ENCODE data around the gene DGKG.

Gene DGKG

DNA sequence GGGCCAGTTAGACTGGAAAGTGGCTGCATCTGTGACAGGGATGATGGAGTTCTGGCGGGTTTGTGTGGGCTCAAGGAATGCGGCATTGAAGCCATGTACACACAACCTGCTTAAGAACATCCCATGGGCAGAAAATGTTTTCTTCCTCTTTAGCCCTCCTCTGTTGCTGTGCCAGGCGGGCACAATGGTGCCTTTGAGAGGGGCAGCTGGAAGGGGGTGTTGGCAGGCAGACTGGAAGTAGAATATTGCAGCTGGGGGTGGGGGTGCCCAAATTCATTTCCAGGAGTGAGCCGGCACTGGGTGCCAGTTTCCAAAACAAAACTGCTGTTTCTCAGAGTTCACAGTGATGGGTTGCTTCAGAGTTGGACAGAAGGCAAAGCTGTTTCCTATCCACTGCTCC lies 161.3 kb downstream of the DGKG start:
- DNase-seq, result no peak

DNA sequence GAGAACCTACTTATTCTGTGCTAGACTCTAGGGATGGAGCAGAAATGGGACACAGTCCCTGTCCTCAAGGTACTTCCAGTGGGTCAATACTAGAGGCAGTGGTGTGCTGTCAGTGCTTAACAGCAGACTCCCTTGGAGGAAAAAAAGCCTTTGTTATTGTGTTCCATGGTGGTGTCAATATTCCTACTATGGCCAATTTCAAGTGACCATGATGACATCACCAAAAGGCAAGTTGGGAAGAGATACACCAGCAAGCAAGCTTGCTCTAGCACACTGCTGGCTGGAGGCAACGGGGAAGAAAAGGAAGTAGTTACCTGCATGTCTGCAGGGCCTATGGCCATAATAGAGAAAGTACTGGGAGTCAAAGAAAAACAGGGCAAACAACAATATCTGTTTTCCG lies 163.6 kb downstream of the DGKG start:
- no peak for DNase-seq

DNA sequence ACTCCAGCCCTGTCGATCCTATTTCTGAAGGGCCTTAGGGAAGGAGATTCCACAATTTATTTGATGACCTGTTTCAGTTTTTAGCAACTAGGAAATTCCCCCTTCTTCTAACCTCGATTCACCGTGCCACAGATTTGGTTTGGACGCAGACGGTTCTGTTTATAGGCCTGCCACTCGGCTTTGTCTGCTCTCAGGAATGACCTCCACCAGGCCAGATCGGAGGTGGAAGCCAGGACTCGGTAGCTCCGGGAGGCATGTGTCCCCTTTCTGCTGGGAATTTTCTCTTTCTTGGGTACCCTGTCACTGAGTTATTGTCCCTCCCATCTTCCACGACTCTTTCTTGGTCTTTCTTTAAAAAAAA lies 167.6 kb downstream of the DGKG start:
- no peak for DNase-seq

DNA sequence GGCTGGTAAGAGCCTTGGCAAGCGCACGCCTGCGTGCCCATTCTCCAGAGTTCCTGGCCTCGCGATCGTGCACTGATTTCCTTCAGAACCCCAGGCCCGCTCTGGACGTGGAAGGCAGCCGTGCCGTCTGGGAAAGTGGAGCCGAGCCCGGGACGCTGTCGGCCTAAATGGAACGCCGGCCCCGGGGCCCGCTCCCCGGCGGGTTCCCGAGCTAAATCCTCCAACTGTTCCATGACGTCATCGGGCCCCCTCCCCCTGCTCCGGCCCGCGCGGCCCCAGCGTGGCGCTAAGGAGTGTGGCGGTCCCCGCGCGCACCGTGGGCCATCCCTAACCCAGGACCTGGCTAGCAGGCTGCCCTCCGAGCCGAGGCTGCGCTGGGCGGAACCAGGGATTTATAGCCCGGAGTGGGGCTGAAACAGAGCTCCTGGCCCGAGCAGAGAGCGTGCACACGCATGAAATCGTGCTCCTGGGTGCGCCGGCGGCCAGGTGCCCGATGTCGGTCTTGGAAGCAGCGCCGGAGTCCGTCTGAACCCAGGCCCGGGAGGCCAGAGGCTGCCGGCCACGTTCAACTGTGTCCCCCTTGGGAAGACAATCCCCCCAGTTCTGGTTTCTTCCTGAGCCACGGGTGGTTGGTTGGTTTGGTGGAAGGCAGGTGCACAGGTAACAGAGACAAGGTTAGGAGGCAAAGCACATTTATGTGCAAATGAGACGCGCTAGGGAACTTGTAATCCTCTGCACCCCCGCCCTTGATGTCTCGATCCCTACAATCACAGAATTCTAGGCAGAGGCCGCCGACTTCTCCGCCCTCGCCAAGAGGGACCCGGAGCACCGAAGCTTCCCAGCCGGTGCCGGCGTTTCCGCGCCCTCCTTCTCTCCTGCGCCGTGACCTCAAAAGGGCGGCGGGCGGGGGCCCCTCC lies 168.2 kb downstream of the DGKG start:
- DNase-seq, result no peak

DNA sequence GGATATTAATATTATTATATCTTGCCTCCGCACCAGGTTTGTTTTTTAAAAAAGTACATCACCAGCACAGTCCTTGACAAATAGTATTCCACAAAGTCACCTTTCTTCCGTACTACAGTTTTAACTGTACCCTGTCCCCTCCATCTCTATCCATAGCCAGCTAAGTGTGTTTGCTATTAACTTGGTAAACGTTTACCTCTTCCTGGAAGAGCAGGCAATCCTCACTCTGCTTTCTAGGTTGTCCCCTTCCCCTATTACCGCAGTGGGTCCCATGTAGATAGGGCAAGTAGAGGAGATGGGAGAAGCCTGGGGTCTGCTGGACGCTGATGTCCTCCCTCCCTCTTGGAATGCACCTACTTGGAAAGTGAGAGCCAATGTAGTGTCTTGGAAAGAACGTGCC lies 169.2 kb downstream of the DGKG start:
- no peak for DNase-seq

DNA sequence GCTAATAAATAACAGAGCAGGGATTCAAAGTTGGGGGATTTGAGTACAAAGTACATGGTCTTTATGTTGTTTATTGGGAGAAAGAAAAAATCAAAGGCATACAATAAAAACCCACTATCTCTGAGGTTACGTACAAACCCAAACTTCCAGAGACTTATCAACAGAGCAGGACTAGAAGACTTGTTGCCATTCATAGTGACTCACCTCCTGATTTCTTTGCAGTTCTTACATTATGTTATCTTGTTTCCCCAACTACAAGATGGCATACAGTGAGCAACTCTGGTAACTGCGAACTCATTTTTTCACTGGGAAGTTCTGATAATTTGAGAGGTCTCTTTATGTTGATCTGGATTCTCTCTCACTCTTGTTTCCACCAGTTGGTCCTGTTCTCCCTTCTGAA lies 172.5 kb downstream of the DGKG start:
- no peak for DNase-seq

DNA sequence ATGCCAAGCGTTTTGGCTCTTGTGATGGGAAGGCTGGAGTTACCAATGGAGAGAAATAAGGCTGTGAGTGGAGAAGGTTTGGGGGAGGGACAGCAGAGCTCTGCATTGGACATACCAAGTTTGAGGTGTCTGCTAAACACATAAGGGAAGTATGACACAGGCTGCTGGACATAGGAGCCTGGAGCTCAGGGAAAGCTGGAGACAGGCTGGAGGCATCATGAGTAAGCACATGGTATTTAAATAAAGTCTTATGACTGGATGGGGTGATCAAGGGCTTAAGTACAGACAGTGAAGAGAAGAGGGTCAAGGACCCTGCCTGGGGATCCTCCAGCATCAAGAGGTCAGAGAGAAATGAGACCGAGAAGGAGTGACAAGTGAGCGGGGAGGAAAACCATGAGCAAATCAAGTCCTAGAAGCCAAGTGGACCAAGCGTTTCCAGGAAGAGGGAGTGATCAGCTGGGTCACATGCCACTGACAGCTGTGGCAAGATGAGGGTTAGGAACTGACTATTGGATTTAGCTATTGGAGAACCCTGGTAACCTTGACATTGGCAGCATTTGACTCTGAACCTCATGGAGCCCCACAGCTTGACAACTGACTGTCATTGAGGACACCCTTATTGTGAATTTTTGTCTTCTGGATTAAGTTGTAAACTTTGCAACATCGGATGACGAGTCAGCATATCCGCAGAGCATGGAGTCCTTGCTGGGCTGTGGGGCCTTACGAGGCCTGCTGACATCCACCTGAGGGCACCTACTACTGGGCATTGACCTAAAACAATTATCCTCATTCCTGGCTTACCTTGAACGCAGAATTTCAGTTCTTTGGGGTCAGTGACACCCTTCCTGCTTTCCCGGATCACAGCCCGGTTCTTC lies 174.4 kb downstream of the DGKG start:
- no peak for DNase-seq

DNA sequence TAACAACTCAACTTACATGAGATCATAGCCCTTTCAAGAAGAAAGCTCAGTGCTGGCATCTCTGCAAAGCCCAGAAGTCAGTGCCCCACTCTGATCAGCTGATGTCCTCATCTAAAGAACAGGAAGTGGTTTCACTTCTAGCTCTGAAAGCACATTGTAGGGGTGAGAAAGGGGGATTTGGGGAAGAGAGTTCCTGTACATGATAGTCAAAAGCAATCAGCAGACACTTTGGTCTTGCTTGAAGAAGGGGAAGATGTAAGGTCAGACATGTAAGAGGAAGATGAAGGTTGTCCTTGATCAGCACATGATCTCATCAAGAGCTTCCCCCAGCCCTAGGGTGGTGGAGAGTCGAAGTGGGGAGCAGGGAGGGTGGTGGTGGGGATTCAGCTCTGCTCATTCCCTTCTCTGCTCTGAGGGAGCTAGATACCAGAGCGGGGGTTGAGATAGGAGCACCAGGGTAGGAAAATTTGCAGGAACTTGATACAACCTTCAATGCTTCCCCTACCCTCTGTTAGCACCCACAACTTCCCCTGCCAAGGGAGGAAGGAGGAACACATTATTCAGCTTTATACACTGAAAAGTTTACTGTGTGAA lies 176.7 kb downstream of the DGKG start:
- DNase-seq, result no peak

DNA sequence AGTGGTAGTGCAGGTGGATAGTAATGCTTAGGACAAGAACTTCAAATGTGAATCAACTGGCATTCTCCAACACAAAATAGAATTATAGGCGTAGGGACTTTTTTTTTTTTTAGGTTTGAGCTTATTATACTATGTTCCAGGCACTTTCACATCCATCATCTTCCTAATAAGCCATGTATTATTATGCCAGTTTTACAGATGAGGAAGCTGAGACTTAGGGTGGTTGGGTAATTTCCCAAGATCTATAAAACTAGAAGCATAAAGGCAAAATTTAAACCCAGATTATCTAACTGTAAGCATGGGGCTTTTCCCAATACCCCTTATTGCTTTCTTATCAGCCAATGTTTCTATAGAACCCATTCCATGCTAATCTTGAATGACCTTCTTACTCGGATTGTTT lies 178.0 kb downstream of the DGKG start:
- DNase-seq, result no peak

DNA sequence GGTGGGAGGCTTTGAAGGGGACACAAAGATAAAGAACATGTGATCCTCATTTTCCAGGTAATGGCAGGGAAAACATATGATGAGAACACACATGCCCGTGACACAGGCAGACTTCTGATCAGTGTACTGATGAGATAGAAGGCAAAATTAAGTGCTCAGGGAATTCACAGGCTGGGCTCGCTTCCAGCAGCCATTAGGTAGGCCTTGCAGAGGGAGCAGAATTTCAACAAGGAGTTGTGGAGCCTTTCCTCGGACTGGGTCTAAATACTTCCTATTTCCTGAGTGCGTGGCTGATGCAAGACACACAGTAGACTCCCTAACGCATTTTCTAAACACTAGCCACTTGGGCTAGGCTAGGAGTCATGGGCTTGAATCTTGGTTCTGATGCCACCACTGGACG lies 179.2 kb downstream of the DGKG start:
- no peak for DNase-seq

DNA sequence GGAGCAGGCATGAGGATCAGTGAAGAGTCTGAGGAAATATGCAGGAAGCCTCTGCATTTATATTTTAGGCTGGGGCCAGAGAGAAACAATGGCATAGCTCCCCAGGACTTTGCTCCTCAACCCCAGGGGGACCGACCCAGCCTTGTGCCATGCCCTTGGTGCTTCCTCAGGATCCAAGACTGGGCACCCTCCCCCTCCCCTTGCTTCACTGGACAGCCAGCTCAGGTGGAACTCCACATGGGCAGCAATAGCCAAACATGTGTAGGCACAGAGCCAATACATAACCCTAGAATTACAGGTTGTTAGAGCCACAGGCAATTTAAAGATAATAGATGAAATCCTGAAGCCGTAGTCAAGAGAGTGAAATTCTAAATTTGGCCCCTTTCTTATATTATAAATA lies 180.1 kb downstream of the DGKG start:
- DNase-seq, result no peak

DNA sequence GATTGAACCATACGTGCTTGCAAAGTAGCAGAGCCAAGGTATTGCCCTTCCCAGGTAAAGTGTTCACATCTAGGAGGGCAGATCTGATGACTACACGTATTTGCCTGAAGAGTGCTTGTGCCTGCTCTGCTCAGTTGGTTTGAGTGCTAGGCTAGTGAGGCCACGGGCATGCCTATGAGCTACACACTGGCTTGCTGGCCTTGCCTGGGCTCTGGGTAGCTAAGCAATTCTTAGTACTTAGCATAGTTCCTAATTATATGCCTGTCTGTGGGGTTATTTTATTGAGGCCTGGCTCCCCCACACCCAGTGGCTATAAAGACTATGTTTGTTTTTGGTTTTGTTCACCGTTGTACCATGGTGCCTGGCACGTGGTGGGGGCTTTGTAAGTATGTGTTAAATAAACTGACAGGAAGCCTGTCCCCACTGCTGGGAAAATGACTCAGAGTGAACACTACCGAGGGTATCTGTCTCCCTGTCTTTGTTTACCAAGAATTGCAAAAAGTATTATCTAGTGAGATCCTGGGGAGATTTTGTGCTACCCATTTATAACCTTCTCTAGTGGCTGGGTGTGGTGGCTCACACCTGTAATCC lies 181.0 kb downstream of the DGKG start:
- DNase-seq, result no peak

DNA sequence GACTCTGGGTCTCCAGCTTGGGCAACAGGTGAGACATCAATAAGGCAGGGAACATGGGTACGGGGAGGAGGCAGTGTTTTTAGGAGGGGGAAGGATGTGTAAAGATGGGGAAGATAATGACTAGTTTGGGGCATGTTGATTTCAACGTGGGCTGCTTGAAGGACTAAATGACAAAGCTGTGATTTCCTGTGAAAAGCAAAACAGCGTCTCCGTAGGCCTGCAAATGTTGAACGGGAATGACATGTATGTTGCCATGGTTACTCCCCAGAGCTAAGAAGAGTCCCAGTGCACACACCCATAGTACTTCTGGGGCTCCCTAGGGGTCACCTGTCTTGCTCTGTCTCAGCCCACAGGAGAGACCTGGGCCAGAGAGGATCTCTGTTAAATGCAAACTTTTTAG lies 181.9 kb downstream of the DGKG start:
- DNase-seq, result no peak

DNA sequence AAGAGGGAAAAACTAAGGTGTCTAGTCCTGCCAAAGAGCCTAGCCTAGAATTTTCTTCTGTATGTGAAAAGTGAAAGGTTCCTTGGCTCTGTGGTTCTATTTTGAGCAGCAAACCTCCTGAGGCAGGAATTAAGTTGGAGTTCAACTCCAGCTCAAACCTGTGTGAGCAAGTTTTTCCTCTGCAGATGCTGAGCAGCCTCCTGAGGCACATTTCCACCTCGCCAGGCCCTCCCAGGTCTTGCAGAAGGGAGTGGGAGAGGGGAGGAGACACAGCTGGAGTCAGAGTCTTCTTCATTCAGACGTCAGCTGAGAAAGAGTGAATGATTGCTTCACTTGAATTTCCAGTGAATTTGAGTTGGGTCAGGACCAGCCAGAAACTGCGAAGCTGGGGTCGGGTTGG lies 183.6 kb downstream of the DGKG start:
- no peak for DNase-seq

DNA sequence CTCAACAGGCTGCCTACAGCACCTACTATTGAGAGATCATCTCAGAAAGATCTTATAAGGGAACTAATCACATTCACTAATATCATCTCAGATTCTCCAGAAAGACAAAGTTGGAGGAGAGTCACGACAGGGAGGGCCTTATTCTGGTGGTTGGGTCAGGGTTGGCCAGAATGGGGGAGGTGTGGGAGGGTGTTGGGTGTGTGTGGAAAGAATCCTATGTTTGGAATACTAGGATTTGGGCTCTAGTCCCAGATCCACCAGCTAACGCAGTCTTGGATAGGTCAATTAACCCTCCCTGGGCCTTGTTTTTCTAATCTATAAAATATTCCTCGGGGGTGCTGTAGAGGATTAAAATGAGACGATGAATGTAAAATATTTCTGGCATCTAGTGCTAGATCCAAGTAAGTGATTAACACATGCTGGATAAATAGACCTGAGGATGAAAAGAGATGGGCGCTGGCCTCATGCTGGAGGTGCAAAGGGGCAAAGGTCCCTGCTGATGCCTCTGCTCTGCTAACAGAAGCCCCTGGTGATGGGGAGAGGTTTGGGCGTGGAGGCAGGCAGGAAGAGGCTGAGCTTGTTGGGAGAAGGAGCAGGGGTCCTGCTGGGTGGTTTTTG lies 185.6 kb downstream of the DGKG start:
- DNase-seq, result no peak

DNA sequence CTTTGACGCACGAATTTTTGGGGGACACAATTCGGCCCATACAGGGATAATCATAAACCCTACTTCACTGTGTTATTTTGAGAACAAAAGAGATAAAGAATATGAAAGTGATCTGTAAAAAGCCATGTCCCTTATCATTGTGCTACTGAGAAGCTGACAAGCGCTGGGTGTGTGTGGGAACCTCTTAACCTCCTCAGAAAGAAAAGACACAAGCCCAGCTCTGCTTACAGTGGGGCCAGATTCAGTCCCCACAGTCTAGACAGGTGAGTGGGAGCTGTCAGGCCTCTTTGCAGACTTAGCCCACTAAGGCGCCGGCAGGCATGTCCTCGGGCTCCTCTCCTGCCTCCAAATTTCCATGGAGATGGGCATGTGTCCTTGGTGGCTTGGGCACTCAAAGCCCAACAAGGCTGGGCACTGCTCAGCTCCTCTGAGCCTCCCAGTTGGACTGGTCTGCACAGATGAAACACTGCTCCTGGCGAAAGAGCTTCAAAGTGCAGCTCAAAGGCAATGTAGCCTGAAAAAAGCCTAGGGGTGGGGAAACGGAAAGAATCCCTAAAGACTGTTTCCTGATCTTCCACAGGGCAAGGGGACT lies 188.7 kb downstream of the DGKG start:
- no peak for DNase-seq

DNA sequence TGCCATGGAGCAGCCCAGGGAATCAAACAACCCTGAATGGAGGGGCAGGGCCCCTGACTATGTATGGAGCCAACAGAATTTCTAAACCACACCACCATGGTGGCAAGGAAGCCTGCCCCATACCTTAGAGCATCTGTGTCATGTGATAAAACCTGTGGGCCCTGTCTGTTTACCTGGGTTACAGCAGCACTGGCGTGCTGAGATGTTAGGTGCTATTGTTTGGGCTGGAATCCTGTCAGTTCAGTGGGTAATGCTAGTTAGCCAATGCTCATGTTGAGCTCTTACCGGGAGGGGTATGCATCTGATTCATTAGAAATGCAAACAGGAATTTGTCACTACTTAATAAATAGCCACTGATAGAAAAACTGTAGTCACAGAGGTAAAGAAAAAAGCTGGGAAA lies 189.7 kb downstream of the DGKG start:
- no peak for DNase-seq

DNA sequence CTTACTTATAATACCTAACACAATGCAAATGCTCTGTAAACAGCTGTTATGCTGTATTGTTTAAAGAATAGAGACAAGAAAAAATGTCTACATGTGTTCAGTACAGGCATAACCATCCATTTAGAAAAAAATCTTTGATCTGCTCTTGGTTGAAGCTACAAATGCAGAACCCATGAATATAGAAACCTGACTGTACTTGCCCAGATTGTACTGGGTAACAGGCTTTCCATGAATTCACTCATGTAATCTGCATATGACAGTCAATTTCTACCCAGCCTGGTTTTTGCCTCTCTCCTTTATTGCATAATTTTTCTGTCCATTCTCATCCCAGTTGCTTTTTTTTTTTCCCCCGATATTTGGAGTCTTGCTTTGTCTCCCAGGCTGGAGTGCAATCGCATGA lies 190.5 kb downstream of the DGKG start:
- DNase-seq, result no peak

DNA sequence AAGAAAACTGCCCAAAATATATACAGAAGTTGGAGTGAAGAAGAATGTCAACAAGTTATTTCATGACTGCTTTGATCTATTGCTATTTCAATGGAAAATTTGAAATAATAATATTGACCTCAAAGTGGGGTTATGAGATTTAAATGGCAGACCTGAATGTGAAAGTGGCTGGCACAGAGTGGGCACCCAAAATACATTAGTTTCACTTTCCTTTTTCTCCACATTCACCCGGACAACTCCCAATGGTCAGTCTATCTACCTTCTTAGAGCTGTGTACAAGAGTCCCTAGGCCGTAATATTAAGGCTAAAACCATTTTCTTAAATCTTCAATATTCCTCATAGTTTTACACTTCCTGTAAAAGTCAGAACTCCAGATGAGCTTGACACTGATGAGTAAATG lies 191.5 kb downstream of the DGKG start:
- DNase-seq, result no peak

DNA sequence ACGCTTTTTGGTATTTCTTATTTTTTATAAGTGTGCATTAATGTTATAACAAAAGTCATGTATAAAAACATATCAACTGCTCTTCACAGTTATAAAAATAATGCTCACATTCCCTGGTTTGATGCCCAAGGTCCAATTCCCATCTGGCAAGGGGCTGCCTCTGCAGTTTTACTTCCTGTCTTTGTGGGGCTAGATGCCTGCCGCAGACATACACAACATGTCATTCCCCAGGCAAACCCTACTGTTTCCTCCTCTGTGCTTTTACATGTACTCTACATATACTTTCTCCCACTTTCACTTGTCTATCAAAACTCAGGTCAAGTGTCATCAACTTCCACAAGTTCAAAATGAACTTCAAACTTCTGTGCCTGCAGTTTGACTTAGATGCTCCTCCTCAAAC lies 192.7 kb downstream of the DGKG start:
- no peak for DNase-seq

DNA sequence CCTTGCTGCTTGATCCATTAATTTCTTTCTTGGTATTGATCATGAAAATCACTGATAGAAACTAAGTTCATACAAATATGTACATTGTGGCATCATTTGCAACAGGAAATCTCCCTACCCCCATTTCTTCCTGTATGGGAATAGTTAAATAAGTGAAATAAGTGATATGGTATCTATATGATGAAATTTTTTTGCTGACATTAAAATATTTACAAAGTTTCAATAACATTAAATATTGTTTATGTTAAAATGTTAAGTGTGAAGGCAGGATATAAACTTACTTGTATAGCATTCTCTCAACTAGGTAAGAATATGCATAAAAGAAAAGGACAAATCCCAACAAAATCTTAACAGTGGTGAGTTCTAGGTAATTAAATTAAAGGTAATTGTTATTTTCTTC lies 193.1 kb downstream of the DGKG start:
- no peak for DNase-seq

DNA sequence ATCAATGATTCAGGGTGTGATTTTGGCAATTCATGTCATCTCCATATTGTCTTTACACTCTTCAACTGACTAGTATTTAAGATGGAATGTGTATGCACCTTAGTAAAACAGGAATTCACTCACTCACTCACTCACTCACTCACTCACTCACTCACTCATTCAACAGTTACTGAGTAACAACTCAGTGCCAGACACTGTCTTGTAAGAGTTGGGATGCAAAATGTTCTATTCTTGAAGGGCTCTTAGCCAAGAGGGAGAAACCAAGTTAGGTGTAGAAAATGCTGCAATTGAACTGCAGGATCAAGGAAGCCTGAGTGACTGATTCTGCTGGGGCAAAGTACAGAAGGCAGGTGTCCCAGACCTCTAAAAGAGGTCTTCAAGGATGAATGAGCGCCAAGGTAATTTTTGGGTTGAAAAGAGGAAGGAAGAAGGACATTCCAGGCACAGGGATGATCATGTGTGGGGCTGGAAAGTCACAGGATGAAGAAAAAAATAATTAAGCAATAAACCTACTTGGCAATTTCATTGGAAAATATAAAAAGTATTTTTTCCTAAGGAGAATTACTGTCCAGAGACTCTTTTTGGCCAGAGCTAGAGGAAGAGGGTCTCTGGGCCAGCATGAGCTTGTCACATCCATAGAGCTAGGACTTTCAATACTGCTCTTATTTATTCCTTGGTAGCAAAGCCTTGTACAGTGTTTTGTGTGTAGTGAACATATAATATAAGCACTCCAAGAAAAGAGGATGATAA lies 194.2 kb downstream of the DGKG start:
- no peak for DNase-seq

All from activated T-cell treated with anti-CD3 and anti-CD28 coated beads for 4 hours (primary cell).